Activated CD4-positive, alpha-beta T cell treated with anti-CD3 and anti-CD28 coated beads, Interleukin-2, amount 50 U/mL, for 1 hour (primary cell): ENCODE measurements around the gene CHST8.

Source experiments
- DNase-seq: peaks from one replicate; pipeline ENCODE4 v3.0.0-alpha.2; 2020

CHST8 gene

GRCh38 chr19:33748231-33748630 lies 126.5 kb downstream of the CHST8 start:
- no peak for DNase-seq

- no peak for DNase-seq
Measured at GRCh38 chr19:33749016-33749415, 127.3 kb downstream of the CHST8 start.

- no peak for DNase-seq
Measured at GRCh38 chr19:33749619-33750175, 127.9 kb downstream of the CHST8 start.

- DNase-seq = no peak
Measured at GRCh38 chr19:33750587-33751435, 129.1 kb downstream of the CHST8 start.

- no peak for DNase-seq
Measured at GRCh38 chr19:33751436-33751770, 129.7 kb downstream of the CHST8 start.

- DNase-seq = no peak
Measured at GRCh38 chr19:33752018-33752800, 130.5 kb downstream of the CHST8 start.

GRCh38 chr19:33752945-33753344 lies 131.2 kb downstream of the CHST8 start:
- DNase-seq = no peak

GRCh38 chr19:33754361-33754760 lies 132.6 kb downstream of the CHST8 start:
- no peak for DNase-seq

GRCh38 chr19:33755099-33756035 lies 133.6 kb downstream of the CHST8 start:
- DNase-seq = no peak

GRCh38 chr19:33756177-33756576 lies 134.4 kb downstream of the CHST8 start:
- no peak for DNase-seq

GRCh38 chr19:33758541-33759013 lies 136.8 kb downstream of the CHST8 start:
- DNase-seq = no peak

GRCh38 chr19:33759356-33759755 lies 137.6 kb downstream of the CHST8 start:
- no peak for DNase-seq

- no peak for DNase-seq
Measured at GRCh38 chr19:33763633-33764371, 142.0 kb downstream of the CHST8 start.

GRCh38 chr19:33766623-33767022 lies 144.9 kb downstream of the CHST8 start:
- DNase-seq = no peak

- DNase-seq = peak; percentile 23
Measured at GRCh38 chr19:33767898-33768413, 146.2 kb downstream of the CHST8 start.

- no peak for DNase-seq
Measured at GRCh38 chr19:33769208-33769607, 147.5 kb downstream of the CHST8 start.

GRCh38 chr19:33770107-33770506 lies 148.4 kb downstream of the CHST8 start:
- no peak for DNase-seq

- DNase-seq = peak; percentile 64
Measured at GRCh38 chr19:33771384-33772101, 149.8 kb downstream of the CHST8 start.

- no peak for DNase-seq
Measured at GRCh38 chr19:33772102-33772857, 150.5 kb downstream of the CHST8 start.

- DNase-seq = no peak
Measured at GRCh38 chr19:33772858-33773180, 151.1 kb downstream of the CHST8 start.
